HepG2 (cell line): ENCODE measurements around the gene TCF3.

Experiments
- AFF4 ChIP-seq: sonication (generic); formaldehyde crosslinking; IDR thresholded peaks from 2 replicates; pipeline ENCODE4 v1.4.0; 2020; ENCODE audit warnings: missing genetic modification reagents
- BCLAF1 ChIP-seq: fragments of 450-650 bp; IDR thresholded peaks from 2 replicates; pipeline ENCODE4 v1.6.1; 2017; ENCODE audit warnings: mild to moderate bottlenecking
- CEBPZ ChIP-seq: IDR thresholded peaks from 2 replicates; pipeline ENCODE4 v1.6.1; 2012; ENCODE audit warnings: low read length, improper control_type of control experiment
- CTCF ChIP-seq: sonication (generic); formaldehyde crosslinking; IDR thresholded peaks from 2 replicates; pipeline ENCODE4 v1.5.0; 2020; ENCODE audit warnings: mild to moderate bottlenecking, missing genetic modification reagents, moderate library complexity
- KDM5A ChIP-seq: fragments of 200-600 bp; sonication (generic); IDR thresholded peaks from 2 replicates; pipeline ENCODE4 v1.7.0; 2018; ENCODE audit warnings: antibody characterized with exemption, mild to moderate bottlenecking, low read length, borderline replicate concordance
- MYC ChIP-seq: sonication (generic); formaldehyde crosslinking; IDR thresholded peaks from 2 replicates; pipeline ENCODE4 v1.9.0; 2021; ENCODE audit warnings: missing genetic modification reagents, borderline replicate concordance
- NCOA2 ChIP-seq: sonication (generic); formaldehyde crosslinking; IDR thresholded peaks from 2 replicates; pipeline ENCODE4 v1.8.0; 2022; ENCODE audit warnings: inconsistent platforms
- NFE2 ChIP-seq: sonication (generic); formaldehyde crosslinking; IDR thresholded peaks from 2 replicates; pipeline ENCODE4 v1.4.0; 2020; ENCODE audit warnings: missing genetic modification reagents
- SOX6 ChIP-seq, 2 experiments: fragments of 450-650 bp in 1 of 2; sonication (generic) in 1 of 2; formaldehyde crosslinking in 1 of 2; IDR thresholded peaks; 2 replicates each; pipeline versions ENCODE4 v1.4.0 to v1.6.1; 2017 to 2020; ENCODE audit warnings: antibody characterized with exemption in 1 of 2, mild to moderate bottlenecking in 1 of 2, missing genetic modification reagents in 1 of 2
- SP4 ChIP-seq: sonication (generic); formaldehyde crosslinking; IDR thresholded peaks from 2 replicates; pipeline ENCODE4 v1.8.1; 2023; ENCODE audit warnings: mild to moderate bottlenecking, missing genetic modification reagents
- TAF1 ChIP-seq: sonication (generic); formaldehyde crosslinking; IDR thresholded peaks from 2 replicates; pipeline ENCODE4 v1.4.0; 2020; ENCODE audit warnings: missing genetic modification reagents
- ZNF12 ChIP-seq: sonication (generic); formaldehyde crosslinking; IDR thresholded peaks from 2 replicates; pipeline ENCODE4 v1.5.0; 2020; ENCODE audit warnings: missing genetic modification reagents

DNA sequence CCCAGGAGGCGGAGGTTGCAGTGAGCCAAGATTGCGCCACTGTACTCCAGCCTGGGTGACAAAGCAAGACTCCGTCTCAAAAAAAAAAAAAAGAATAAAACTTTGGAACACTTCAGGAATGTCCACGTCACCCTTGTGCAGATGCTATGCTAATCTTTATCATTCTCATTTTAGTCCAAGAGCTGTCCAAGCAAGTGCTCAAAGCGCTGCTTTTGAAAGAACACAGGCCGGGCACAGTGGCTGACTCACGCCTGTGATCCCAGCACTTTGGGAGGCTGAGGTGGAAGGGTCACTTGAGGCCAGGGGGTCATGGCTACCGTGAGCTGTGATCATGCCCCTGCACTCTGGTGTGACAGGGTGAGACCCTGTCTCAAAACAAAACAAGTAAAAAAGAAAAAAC is 36.0 kb downstream of the TCF3 start:
- TF ChIP-seq TAF1 (CRISPR knock-in tag) (no peak), KDM5A (no peak), CTCF (no peak), MYC (CRISPR knock-in tag) (no peak), SP4 (CRISPR knock-in tag) (no peak), AFF4 (no peak), BCLAF1 (no peak), ZNF12 (no peak), NCOA2 (no peak), CEBPZ (no peak), SOX6 (IDR thresholded peaks at IDR 0.05) (no peak), SOX6 (CRISPR knock-in tag; IDR thresholded peaks at IDR 0.05) (no peak), NFE2 (no peak)
